K562 (cell line): ENCODE data around the gene ADGRL3. TPM values are rescaled to one million over a fixed set of nuclear protein-coding genes. Genes with fewer than 3 reads are reported as not detected.

Experiments
- ATAC-seq: fragments of 200-7000 bp; cut with Tn5 transposase; 3 replicates; pipeline ENCODE4 v1.9.1; 2020; ENCODE audit warnings: moderate library complexity
- BruUV-seq: library from RNA; stranded (reverse); fragments of 400-500 nt; replicated peaks from 2 replicates; lab custom pipeline; 2021; lab: Mats Ljungman, UMichigan
- CTCF ChIA-PET: fragments of 300-600 bp; formaldehyde crosslinking; extraction: SDS; loops from one replicate; lab custom pipeline; 2021; ENCODE audit warnings: low intra/inter-chr PET ratio; lab: Yijun Ruan, JAX
- POLR2A ChIA-PET: fragments of 300-600, 350-650 bp; sonication (Branson Sonifier 250); formaldehyde crosslinking; extraction: SDS; loops from one replicate; lab custom pipeline; 2021; ENCODE audit warnings: antibody characterized with exemption, inconsistent platforms; lab: Yijun Ruan, JAX
- DNase-seq, 4 experiments: peaks; one replicate each; pipeline versions ENCODE4 v3.0.0 to v3.0.0-alpha.2; 2011 to 2018; ENCODE audit warnings: low spot score in 3 of 4, mixed read lengths in 3 of 4; ENCODE audit errors: extremely low read depth in 1 of 4
- FAIRE-seq: peaks from 2 replicates; lab custom pipeline; 2011; peaks lifted over from hg19 to GRCh38; lab: Jason Lieb, UNC
- H2AFZ ChIP-seq: 2 replicates; pipeline ENCODE4 v1.6.0; 2011; ENCODE audit warnings: low read depth, low read length, control low read depth, inconsistent platforms
- H3K27ac ChIP-seq: fragments of 200-600 bp; 3 replicates; pipeline ENCODE4 v1.8.0; 2011; ENCODE audit warnings: low read depth, mild to moderate bottlenecking, control low read depth, inconsistent platforms, low read length, moderate library complexity, mixed read lengths; ENCODE audit errors: extremely low read depth
- H3K27me3 ChIP-seq, 2 experiments: fragments of 300-600 bp in 1 of 2; 2 replicates in 1 of 2; 3 replicates in 1 of 2; pipeline versions ENCODE4 v1.6.0 to v1.8.0; 2011; ENCODE audit warnings: inconsistent platforms in 2 of 2, low read length in 2 of 2, mild to moderate bottlenecking in 1 of 2, mixed read lengths in 1 of 2, moderate library complexity in 1 of 2; ENCODE audit not compliant: control insufficient read depth in 2 of 2, insufficient read depth in 2 of 2
- H3K36me3 ChIP-seq: fragments of 300-600 bp; 3 replicates; pipeline ENCODE4 v1.8.0; 2011; ENCODE audit warnings: mild to moderate bottlenecking, low read length, inconsistent platforms; ENCODE audit not compliant: control insufficient read depth, insufficient read depth
- H3K4me1 ChIP-seq, 2 experiments: fragments of 200-600 bp in 1 of 2; replicated peaks in 1 of 2; 2 replicates in 1 of 2; 3 replicates in 1 of 2; pipeline versions ENCODE4 v1.5.1 to v1.8.0; 2011; ENCODE audit warnings: inconsistent platforms in 2 of 2, low read length in 2 of 2, mild to moderate bottlenecking in 1 of 2, mixed read lengths in 1 of 2, moderate library complexity in 1 of 2; ENCODE audit not compliant: control insufficient read depth in 2 of 2, insufficient read depth in 2 of 2
- H3K4me2 ChIP-seq: 2 replicates; pipeline ENCODE4 v1.6.1; 2011; ENCODE audit warnings: low read length, control low read depth, inconsistent platforms, mixed read lengths; ENCODE audit not compliant: insufficient read depth
- H3K4me3 ChIP-seq: fragments of 200-600 bp; sonication (generic), shearing (Covaris generic); 2 replicates; pipeline ENCODE4 v1.5.1; 2016; ENCODE audit warnings: control low read depth, inconsistent platforms
- H3K79me2 ChIP-seq: fragments of 200-600 bp; 3 replicates; pipeline ENCODE4 v1.8.0; 2011; ENCODE audit warnings: low read length, inconsistent platforms; ENCODE audit not compliant: control insufficient read depth, insufficient read depth
- H3K9ac ChIP-seq, 2 experiments: 2 replicates each; pipeline versions ENCODE4 v1.6.0 to v1.6.1; 2011; ENCODE audit warnings: low read depth in 2 of 2, low read length in 2 of 2, control low read depth in 1 of 2, inconsistent platforms in 1 of 2, mild to moderate bottlenecking in 1 of 2, mixed read lengths in 1 of 2; ENCODE audit not compliant: insufficient read depth in 1 of 2
- H3K9me1 ChIP-seq: one replicate; pipeline ENCODE4 v1.6.0; 2011; ENCODE audit warnings: inconsistent platforms, mild to moderate bottlenecking, low read length, moderate library complexity; ENCODE audit not compliant: control insufficient read depth, insufficient read depth
- H3K9me3 ChIP-seq: replicated peaks from 2 replicates; pipeline ENCODE4 v1.5.1; 2011; ENCODE audit warnings: low read depth, low read length, inconsistent platforms; ENCODE audit not compliant: control insufficient read depth, insufficient read depth
- H4K20me1 ChIP-seq: replicated peaks from 2 replicates; pipeline ENCODE4 v1.6.1; 2011; ENCODE audit warnings: low read length, inconsistent platforms, mixed read lengths; ENCODE audit not compliant: control insufficient read depth, insufficient read depth
- CREB3L1 ChIP-seq: fragments of 450-650 bp; IDR thresholded peaks from 2 replicates; pipeline ENCODE4 v1.6.1; 2014; ENCODE audit warnings: low read depth, mild to moderate bottlenecking, moderate library complexity, borderline replicate concordance
- GTF2B ChIP-seq: IDR thresholded peaks from 2 replicates; pipeline ENCODE4 v1.6.1; 2011; ENCODE audit not compliant: insufficient read length; ENCODE audit errors: extremely low read depth
- HIVEP1 ChIP-seq: fragments of 250-450 bp; sonication (Bioruptor Pico); IDR thresholded peaks from 2 replicates; pipeline ENCODE4 v1.4.0; 2020; ENCODE audit warnings: mild to moderate bottlenecking
- L3MBTL2 ChIP-seq: fragments of 450-650 bp; IDR thresholded peaks from 2 replicates; pipeline ENCODE4 v1.6.1; 2016; ENCODE audit warnings: mild to moderate bottlenecking, moderate library complexity
- TRIM28 ChIP-seq: fragments of 450-650 bp; IDR thresholded peaks from 2 replicates; pipeline ENCODE4 v1.6.1; 2017
- WGBS: fragments of 100-300 bp; shearing (Covaris generic); methylation state at CpG from one replicate; pipeline ENCODE4 v1.1.6; 2016; ENCODE audit warnings: low coverage, mixed read lengths; ENCODE audit not compliant: insufficient coverage; ENCODE audit errors: missing lambda C conversion rate; 5-methylcytosine and 5-hydroxymethylcytosine counted together
- in situ Hi-C: fragments of 300-500 bp; cut with MboI; formaldehyde crosslinking; loops from 4 replicates; pipeline ENCODE4 v1.15.0; 2018; ENCODE audit warnings: inconsistent platforms, mixed read lengths
- intact Hi-C: fragments of 100-400 bp; cut with micrococcal nuclease; formaldehyde crosslinking; loops from 2 replicates; pipeline ENCODE4 v1.14.2; 2022
- polyA plus RNA-seq, 8 experiments: library from polyadenylated mRNA; depleted of rRNA in 4 of 8; stranded (reverse) in 5 of 8; unstranded in 3 of 8; fragments of >200 nt; fragmentation: Nextera tagmentation in 2 of 8; fragmentation: Illumina TruSeq in 1 of 8; extraction: Ambion mirVana in 2 of 8; extraction: Trizol in 1 of 8; gene quantifications; 2 replicates each; pipeline versions ENCODE4 v1.2.1 to v1.2.3, GENCODE V29; 2011 to 2014; ENCODE audit warnings: inconsistent platforms in 1 of 8, missing spikeins in 1 of 8
- total RNA-seq, 7 experiments: library from RNA; depleted of rRNA in 6 of 7; stranded (reverse); fragments of >200 nt in 6 of 7; fragmentation: Illumina TruSeq in 2 of 7; extraction: Trizol in 2 of 7; gene quantifications; 2 replicates each; pipeline versions ENCODE4 v1.2.1 to v1.2.3, GENCODE V29; 2011 to 2021; ENCODE audit warnings: low replicate concordance in 1 of 7

The ADGRL3 gene
- total and polyA plus RNA-seq, 9 of the 15 experiments (the other 6 are each of a cell fraction or from before 2014, with no cell fraction given) = 0.03 to 0.14 (median 0.04) TPM; not detected in 2

- no peak for TF ChIP-seq CREB3L1
- TF ChIP-seq, all 486 proteins: peak for 0
Observed at GRCh38 chr4:61245069-61245714, 45.1 kb downstream of the ADGRL3 start (continued).

- in situ Hi-C loops = no loop called here
- intact Hi-C loops = no loop called here
- H3K27me3 ChIP-seq = no peaks in the 10 kb centered on the region
- ChIA-PET POLR2A (no interaction called here), CTCF (no interaction called here)
- H3K4me3 ChIP-seq = no peak overlapping the region
- no TSS peak for BruUV-seq
- H2AFZ ChIP-seq = no peak overlapping the region
- H3K9me1 ChIP-seq = no peaks in the 10 kb centered on the region
- H3K9ac ChIP-seq = no peak overlapping the region
- H3K79me2 ChIP-seq = no peaks in the 10 kb centered on the region
- TF ChIP-seq GTF2B (no peak), L3MBTL2 (no peak), HIVEP1 (CRISPR knock-in tag) (no peak), TRIM28 (no peak)
- 6% methylated on average over 1 of the region's 1 CpG for WGBS
- H3K4me1 ChIP-seq = no peaks in the 10 kb centered on the region
- no peaks in the 10 kb centered on the region for H3K36me3 ChIP-seq
- 0 out of 2 replicates have a peak, but pooled peaks cover 2% of the 10 kb centered on the region for H3K9me3 ChIP-seq
- no peak overlapping the region for H3K27ac ChIP-seq
- DNase-seq = no peak
- ATAC-seq = no peak
- no peaks in the 10 kb centered on the region for H4K20me1 ChIP-seq
- H3K4me2 ChIP-seq = no peak overlapping the region
- FAIRE-seq = no peak
Observed at GRCh38 chr4:61246034-61246433, 45.9 kb downstream of the ADGRL3 start.
